Measurements from ENCODE around the gene PACSIN1.

DNA sequence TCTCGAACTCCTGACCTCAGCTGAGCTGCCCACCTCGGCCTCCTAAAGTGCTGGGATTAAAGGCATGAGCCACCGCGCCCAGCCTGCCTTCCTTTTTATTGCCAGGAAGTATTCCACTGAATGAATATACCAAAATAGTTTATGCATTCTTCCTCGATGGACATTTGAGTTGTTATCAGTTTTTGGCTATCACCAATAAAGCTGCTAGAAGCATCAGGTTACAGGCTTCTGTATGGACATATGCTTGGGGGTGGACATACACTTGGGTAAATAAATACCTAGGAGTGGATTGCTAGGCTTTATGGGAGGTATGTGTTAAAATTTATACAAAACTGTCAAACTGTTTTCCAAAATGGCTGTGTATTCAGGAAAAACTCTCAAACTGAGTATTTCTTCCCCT is 30.0 kb upstream of the PACSIN1 start:
- TF ChIP-seq, protein P1, sequence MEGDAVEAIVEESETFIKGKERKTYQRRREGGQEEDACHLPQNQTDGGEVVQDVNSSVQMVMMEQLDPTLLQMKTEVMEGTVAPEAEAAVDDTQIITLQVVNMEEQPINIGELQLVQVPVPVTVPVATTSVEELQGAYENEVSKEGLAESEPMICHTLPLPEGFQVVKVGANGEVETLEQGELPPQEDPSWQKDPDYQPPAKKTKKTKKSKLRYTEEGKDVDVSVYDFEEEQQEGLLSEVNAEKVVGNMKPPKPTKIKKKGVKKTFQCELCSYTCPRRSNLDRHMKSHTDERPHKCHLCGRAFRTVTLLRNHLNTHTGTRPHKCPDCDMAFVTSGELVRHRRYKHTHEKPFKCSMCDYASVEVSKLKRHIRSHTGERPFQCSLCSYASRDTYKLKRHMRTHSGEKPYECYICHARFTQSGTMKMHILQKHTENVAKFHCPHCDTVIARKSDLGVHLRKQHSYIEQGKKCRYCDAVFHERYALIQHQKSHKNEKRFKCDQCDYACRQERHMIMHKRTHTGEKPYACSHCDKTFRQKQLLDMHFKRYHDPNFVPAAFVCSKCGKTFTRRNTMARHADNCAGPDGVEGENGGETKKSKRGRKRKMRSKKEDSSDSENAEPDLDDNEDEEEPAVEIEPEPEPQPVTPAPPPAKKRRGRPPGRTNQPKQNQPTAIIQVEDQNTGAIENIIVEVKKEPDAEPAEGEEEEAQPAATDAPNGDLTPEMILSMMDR (IDR thresholded peaks at IDR 0.05): no peak
- TF ChIP-seq POLR2A (IDR thresholded peaks at IDR 0.05): no peak
